Stomach (tissue), 9 donors: ENCODE data around the gene BBS9. TPM values are rescaled to one million over a fixed set of nuclear protein-coding genes. Genes with fewer than 3 reads are reported as not detected.

Source experiments
- DNase-seq, 2 donors: peaks; one replicate each; pipeline versions ENCODE4 v3.0.0 to v3.0.0-alpha.2; 2013 to 2019
- H3K27ac ChIP-seq, 5 donors: fragments of 200-600 bp in 4 of 5; sonication (generic) in 4 of 5; one replicate each; pipeline ENCODE4 v1.5.1; 2013 to 2019; ENCODE audit warnings: mild to moderate bottlenecking in 1 of 5, moderate library complexity in 1 of 5
- H3K27me3 ChIP-seq, 3 donors: fragments of 200-600 bp; sonication (generic); one replicate each; pipeline ENCODE4 v1.5.1; 2017 to 2019; ENCODE audit warnings: mixed run types in 1 of 3
- H3K36me3 ChIP-seq, 4 donors: fragments of 200-600 bp; sonication (generic); 1 replicate in 3 of 4; 2 replicates in 1 of 4; pipeline ENCODE4 v1.5.1; 2016 to 2019
- H3K4me1 ChIP-seq, 4 donors: fragments of 200-600 bp; sonication (generic); one replicate each; pipeline ENCODE4 v1.5.1; 2016 to 2019
- H3K4me3 ChIP-seq, 4 donors: fragments of 200-600 bp; sonication (generic) in 3 of 4; one replicate each; pipeline ENCODE4 v1.5.1; 2016 to 2019; ENCODE audit warnings: mild to moderate bottlenecking in 1 of 4
- H3K9me3 ChIP-seq, 4 donors: fragments of 200-600 bp; sonication (generic); one replicate each; pipeline ENCODE4 v1.5.1; 2016 to 2019
- EP300 ChIP-seq: sonication (generic); formaldehyde crosslinking; IDR thresholded peaks from one replicate; pipeline ENCODE4 v1.6.1; 2017; ENCODE audit warnings: antibody characterized with exemption
- POLR2A ChIP-seq, 4 donors: fragments of 450-650 bp; IDR thresholded peaks; one replicate each; pipeline ENCODE4 v1.6.1; 2016; ENCODE audit warnings: antibody characterized with exemption in 4 of 4, control low read depth in 2 of 4, mild to moderate bottlenecking in 1 of 4, moderate library complexity in 1 of 4
- POLR2AphosphoS5 ChIP-seq, 3 donors: sonication (generic); formaldehyde crosslinking; IDR thresholded peaks; one replicate each; pipeline ENCODE4 v1.6.1; 2016; ENCODE audit warnings: antibody characterized with exemption in 3 of 3
- WGBS, 5 donors: extraction: QIAGEN DNeasy Blood & Tissue Kit in 3 of 5; methylation state at CpG; one replicate each; pipeline versions ENCODE4 v1.1.5 to v1.1.7; 2013 to 2018; 5-methylcytosine and 5-hydroxymethylcytosine counted together
- intact Hi-C: fragments of 100-400 bp; cut with DNase I; formaldehyde crosslinking; loops from one replicate; pipeline ENCODE4 v1.15.1; 2023; ENCODE audit warnings: low total_unique reads
- polyA plus RNA-seq, 3 donors: library from polyadenylated mRNA; stranded (reverse); fragments of 200-250 nt; gene quantifications; one replicate each; pipeline ENCODE4 v1.2.3, GENCODE V29; 2013
- total RNA-seq, 5 donors: library from RNA; depleted of rRNA; stranded (reverse); fragments of >200 nt; gene quantifications; one replicate each; pipeline versions ENCODE4 v1.1.0 to v1.2.3, GENCODE V29; 2014 to 2016
- TF ChIP-seq, protein P1 (sequence below), 7 experiments: fragments of 450-650 bp in 4 of 7; fragments of 200-600 bp in 3 of 7; sonication (generic) in 3 of 7; IDR thresholded peaks; one replicate each; pipeline ENCODE4 v1.5.1; 2016 to 2019; ENCODE audit warnings: antibody characterized with exemption in 7 of 7, control low read depth in 2 of 7, mild to moderate bottlenecking in 1 of 7
- donor health status: healthy with polysubstance abuse.
- donor health status: Bipolar disorder and iron deficiency.
- donor health status: healthy.

The BBS9 gene
- total and polyA plus RNA-seq, 8 donors: 3.2 to 43.9 (median 5.9) TPM

DNA sequence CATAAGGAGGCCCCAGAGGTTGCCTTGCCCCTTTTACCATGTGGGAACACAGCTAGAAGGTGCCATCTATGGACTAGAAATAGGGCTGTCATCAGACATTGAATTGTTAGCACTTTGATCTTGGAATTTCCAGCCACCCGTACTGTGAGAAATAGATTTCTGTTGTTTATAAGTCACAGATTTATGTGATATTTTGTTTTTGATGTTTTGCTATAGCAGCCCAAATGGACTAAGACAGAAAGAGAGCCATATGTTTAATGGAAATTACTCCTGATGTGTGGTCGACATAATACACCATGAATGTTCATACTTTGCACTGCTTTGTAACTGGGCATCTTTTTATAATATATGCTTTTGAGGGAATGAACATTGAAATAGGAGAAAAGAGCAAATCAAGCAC, 302.2 kb downstream of the BBS9 start:
- 90 to 99% (median 98%) methylated on average over 2 of the region's 2 CpGs for WGBS, 5 donors

DNA sequence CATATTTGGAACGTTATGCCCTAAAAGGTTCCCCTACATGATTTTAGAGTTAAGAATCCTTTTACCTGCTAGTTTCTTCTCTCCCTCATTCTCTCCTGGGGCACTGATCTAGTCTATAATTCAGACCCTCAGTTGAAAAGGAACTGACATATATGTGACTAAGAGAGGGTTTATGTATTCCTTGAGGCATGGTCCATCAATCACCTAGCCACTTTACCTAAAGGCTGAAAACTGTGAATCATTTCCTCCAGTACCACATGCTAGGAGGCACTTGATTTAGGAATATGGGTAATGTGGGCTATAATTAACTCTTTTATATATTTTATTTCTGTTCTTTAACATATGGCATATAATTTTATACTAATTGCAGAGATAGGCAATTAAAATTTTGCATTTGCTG, 303.5 kb downstream of the BBS9 start:
- no peak overlapping the region for H3K27ac ChIP-seq
- H3K36me3 ChIP-seq: no peaks in the 10 kb centered on the region
- WGBS, 5 donors: 82 to 100% (median 94%) methylated on average over 1 of the region's 1 CpG
- TF ChIP-seq POLR2AphosphoS5 (IDR thresholded peaks at IDR 0.05): no peak
- TF ChIP-seq POLR2A (IDR thresholded peaks at IDR 0.05): no peak
- TF ChIP-seq, protein P1, sequence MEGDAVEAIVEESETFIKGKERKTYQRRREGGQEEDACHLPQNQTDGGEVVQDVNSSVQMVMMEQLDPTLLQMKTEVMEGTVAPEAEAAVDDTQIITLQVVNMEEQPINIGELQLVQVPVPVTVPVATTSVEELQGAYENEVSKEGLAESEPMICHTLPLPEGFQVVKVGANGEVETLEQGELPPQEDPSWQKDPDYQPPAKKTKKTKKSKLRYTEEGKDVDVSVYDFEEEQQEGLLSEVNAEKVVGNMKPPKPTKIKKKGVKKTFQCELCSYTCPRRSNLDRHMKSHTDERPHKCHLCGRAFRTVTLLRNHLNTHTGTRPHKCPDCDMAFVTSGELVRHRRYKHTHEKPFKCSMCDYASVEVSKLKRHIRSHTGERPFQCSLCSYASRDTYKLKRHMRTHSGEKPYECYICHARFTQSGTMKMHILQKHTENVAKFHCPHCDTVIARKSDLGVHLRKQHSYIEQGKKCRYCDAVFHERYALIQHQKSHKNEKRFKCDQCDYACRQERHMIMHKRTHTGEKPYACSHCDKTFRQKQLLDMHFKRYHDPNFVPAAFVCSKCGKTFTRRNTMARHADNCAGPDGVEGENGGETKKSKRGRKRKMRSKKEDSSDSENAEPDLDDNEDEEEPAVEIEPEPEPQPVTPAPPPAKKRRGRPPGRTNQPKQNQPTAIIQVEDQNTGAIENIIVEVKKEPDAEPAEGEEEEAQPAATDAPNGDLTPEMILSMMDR (IDR thresholded peaks at IDR 0.05): no peak
- TF ChIP-seq EP300: no peak
- H3K4me3 ChIP-seq: no peak overlapping the region
- no peaks in the 10 kb centered on the region for H3K4me1 ChIP-seq
- intact Hi-C loops: no loop called here
- H3K9me3 ChIP-seq: no peaks in the 10 kb centered on the region
- no peaks in the 10 kb centered on the region for H3K27me3 ChIP-seq
- DNase-seq: no peak

More for the DNA sequence above, 302.2 kb downstream of the BBS9 start:
- Histone ChIP-seq H3K4me3 (no peak overlapping the region), H3K27me3 (no peaks in the 10 kb centered on the region), H3K9me3 (no peaks in the 10 kb centered on the region), H3K36me3 (no peaks in the 10 kb centered on the region), H3K4me1 (no peaks in the 10 kb centered on the region), H3K27ac (no peak overlapping the region)
- no peak for TF ChIP-seq POLR2A (IDR thresholded peaks at IDR 0.05)
- TF ChIP-seq, protein P1 (IDR thresholded peaks at IDR 0.05): no peak
- TF ChIP-seq POLR2AphosphoS5 (IDR thresholded peaks at IDR 0.05): no peak
- TF ChIP-seq EP300: no peak
- DNase-seq: no peak
- intact Hi-C loops: no loop called here

DNA sequence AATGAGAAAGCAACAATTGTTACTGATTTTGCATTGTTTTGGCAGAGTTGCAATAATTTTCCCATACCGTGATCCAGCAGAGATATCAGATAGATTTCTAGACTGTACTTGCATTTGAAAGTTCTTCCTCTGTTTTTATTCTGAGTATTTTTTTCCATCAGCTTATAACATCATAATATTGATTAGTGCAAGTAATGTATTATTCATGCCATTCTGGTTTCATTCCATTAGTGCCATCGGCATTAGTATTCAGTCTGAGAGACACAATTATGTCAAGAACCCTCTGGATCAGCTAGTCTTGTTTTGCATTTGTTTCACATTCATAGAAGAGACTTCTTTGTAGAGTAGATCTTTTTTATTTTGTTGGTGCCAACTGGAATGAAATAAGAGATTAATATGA, 304.0 kb downstream of the BBS9 start:
- DNase-seq: no peak
- no peak for TF ChIP-seq EP300
- TF ChIP-seq, protein P1 (IDR thresholded peaks at IDR 0.05): no peak
- TF ChIP-seq POLR2AphosphoS5 (IDR thresholded peaks at IDR 0.05): no peak
- no peak for TF ChIP-seq POLR2A (IDR thresholded peaks at IDR 0.05)

DNA sequence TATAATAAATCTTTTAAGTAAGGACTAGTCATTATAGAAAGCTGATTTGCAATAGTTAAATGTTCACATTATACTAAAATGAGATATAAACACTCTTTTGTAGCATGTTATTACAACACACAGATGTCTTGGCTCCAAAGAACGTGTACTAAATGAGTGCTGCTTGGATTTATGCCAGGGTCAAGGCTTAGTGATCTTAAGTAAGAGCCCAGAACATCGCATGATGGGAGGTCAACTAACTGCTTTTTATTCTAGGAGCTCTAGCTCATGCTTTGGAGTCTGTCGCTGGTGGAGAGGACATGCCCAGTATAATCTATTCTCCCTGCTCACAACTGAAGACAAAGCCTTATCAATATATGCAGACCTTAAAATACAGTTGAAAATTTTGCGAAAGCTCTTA, 315.1 kb downstream of the BBS9 start:
- peak in 1 of 2 donors; percentile 61 for DNase-seq
- 61 to 73% (median 66%) methylated on average over 4 of the region's 4 CpGs for WGBS, 5 donors
- peaks cover 0 to 9% (median 0%) of the 10 kb centered on the region in 4 donors for H3K4me1 ChIP-seq

More for the DNA sequence above, 304.0 kb downstream of the BBS9 start:
- Histone ChIP-seq H3K27me3 (no peaks in the 10 kb centered on the region), H3K4me3 (no peak overlapping the region), H3K36me3 (no peaks in the 10 kb centered on the region), H3K4me1 (no peaks in the 10 kb centered on the region), H3K27ac (no peak overlapping the region), H3K9me3 (no peaks in the 10 kb centered on the region)
- WGBS, 5 donors: 84 to 98% (median 97%) methylated on average over 2 of the region's 2 CpGs
- intact Hi-C loops: no loop called here

More for the DNA sequence above, 315.1 kb downstream of the BBS9 start:
- Histone ChIP-seq H3K9me3 (no peaks in the 10 kb centered on the region), H3K27me3 (no peaks in the 10 kb centered on the region), H3K4me3 (no peak overlapping the region), H3K27ac (peak overlapping the region in 1 of 5 donors; percentile 38), H3K36me3 (no peaks in the 10 kb centered on the region)
- intact Hi-C loops: no loop called here
- TF ChIP-seq, protein P1 (IDR thresholded peaks at IDR 0.05): no peak
- no peak for TF ChIP-seq POLR2A (IDR thresholded peaks at IDR 0.05)
- no peak for TF ChIP-seq EP300
- TF ChIP-seq POLR2AphosphoS5 (IDR thresholded peaks at IDR 0.05): peak in 1 of 3 donors; percentile 35
